Right atrium auricular region (tissue), 2 donors: ENCODE results near the gene ROS1. TPM values are rescaled to one million over a fixed set of nuclear protein-coding genes. Genes with fewer than 3 reads are reported as not detected.

Experiments used
- total RNA-seq, 2 donors: library from RNA; depleted of rRNA; stranded (reverse); fragments of >200 nt; gene quantifications; one replicate each; pipeline ENCODE4 v1.1.0, GENCODE V29; 2016

The ROS1 gene
- total RNA-seq, 2 donors from 2014 or later = not detected

Other genes starting within 250 kb of the ROS1 start
- gene VGLL2, start 160.4 kb downstream of the ROS1 start, total RNA-seq = 1 to 10 TPM in 1 of 2 donors, not detected in 1; 4.2 TPM
- 1 to 10 TPM; 6.3 to 7.1 TPM for gene DCBLD1, start 56.7 kb upstream of the ROS1 start, total RNA-seq
- gene GOPC, start 176.6 kb upstream of the ROS1 start, total RNA-seq = 10 to 100 TPM; 20.8 to 24.7 TPM
- gene NUS1, start 249.5 kb upstream of the ROS1 start, total RNA-seq = 10 to 100 TPM; 10.8 to 15.5 TPM